DOHH2 (cell line): Measurements from ENCODE around the gene GPX4.

Experiments
- EZH2phosphoT487 ChIP-seq: fragments of 200-600 bp; sonication (generic); IDR thresholded peaks from 2 replicates; pipeline ENCODE4 v1.6.1; 2017; ENCODE audit warnings: borderline replicate concordance, mild to moderate bottlenecking, antibody characterized with exemption, low read length, moderate library complexity, mixed read lengths
- TF ChIP-seq, protein P1 (sequence below): fragments of 200-600 bp; sonication (generic); IDR thresholded peaks from one replicate; pipeline ENCODE4 v1.5.1; 2014; ENCODE audit warnings: antibody characterized with exemption, mild to moderate bottlenecking, low read depth, low read length; ENCODE audit not compliant: poor library complexity, severe bottlenecking

DNA sequence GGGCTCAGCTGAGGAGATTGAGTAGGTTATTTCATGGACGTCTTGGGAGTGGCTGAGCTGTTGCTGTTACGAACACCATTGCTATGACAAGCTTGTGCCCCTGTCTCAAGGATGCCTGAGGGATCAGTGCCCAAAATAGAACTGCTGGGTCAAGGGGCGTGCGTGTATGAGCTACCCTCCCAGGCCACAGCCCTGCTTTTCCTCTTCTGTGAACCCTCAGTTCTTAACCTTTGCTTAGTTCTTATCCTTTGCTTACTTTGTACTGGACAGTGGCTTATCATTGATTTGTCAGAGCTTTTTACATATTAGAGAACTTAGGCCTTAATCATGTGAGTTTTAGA is 27.8 kb upstream of the GPX4 start:
- TF ChIP-seq EZH2phosphoT487: no peak
- TF ChIP-seq, protein P1, sequence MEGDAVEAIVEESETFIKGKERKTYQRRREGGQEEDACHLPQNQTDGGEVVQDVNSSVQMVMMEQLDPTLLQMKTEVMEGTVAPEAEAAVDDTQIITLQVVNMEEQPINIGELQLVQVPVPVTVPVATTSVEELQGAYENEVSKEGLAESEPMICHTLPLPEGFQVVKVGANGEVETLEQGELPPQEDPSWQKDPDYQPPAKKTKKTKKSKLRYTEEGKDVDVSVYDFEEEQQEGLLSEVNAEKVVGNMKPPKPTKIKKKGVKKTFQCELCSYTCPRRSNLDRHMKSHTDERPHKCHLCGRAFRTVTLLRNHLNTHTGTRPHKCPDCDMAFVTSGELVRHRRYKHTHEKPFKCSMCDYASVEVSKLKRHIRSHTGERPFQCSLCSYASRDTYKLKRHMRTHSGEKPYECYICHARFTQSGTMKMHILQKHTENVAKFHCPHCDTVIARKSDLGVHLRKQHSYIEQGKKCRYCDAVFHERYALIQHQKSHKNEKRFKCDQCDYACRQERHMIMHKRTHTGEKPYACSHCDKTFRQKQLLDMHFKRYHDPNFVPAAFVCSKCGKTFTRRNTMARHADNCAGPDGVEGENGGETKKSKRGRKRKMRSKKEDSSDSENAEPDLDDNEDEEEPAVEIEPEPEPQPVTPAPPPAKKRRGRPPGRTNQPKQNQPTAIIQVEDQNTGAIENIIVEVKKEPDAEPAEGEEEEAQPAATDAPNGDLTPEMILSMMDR: no peak
